Fibroblast of villous mesenchyme (primary cell): ENCODE data around the gene IL31. TPM values are rescaled to one million over a fixed set of nuclear protein-coding genes. Genes with fewer than 3 reads are reported as not detected.

Experiments used
- DNase-seq: peaks from one replicate; pipeline ENCODE4 v3.0.0-alpha.2; 2010; ENCODE audit warnings: low read depth
- H3K4me3 ChIP-seq: 2 replicates; pipeline ENCODE4 v1.5.1; 2011; ENCODE audit warnings: low read depth, mild to moderate bottlenecking, low read length
- total RNA-seq: library from RNA; depleted of rRNA; stranded (reverse); fragments of >200 nt; gene quantifications from 2 replicates; pipeline ENCODE4 v1.2.3, GENCODE V29; 2012
- TF ChIP-seq, protein P1 (sequence below): IDR thresholded peaks from 2 replicates; pipeline ENCODE4 v1.5.1; 2012; ENCODE audit warnings: low read depth, mild to moderate bottlenecking, low read length; ENCODE audit not compliant: insufficient read depth

Gene IL31
- total RNA-seq, 1 donor, result not detected

DNA sequence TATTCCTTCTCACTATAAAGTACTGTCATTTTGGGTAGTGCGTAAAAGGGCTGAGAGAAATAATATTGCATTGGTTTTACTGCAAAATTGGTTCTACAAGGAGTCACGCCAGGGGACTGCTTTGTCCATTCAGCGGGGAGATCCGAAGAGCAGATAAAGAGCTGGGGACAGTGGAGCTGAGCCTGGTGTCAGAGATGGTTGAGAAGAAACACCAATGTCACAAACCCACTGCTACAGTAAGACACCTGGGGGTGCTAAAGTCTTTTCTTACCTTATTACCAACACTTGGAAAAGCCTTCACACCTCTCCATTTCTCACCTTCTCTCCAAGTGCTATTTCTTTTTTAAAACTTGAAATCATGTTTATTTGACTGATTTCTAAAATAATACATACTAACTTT, 14.1 kb downstream of the IL31 start:
- no peak overlapping the region for H3K4me3 ChIP-seq
- TF ChIP-seq, protein P1, sequence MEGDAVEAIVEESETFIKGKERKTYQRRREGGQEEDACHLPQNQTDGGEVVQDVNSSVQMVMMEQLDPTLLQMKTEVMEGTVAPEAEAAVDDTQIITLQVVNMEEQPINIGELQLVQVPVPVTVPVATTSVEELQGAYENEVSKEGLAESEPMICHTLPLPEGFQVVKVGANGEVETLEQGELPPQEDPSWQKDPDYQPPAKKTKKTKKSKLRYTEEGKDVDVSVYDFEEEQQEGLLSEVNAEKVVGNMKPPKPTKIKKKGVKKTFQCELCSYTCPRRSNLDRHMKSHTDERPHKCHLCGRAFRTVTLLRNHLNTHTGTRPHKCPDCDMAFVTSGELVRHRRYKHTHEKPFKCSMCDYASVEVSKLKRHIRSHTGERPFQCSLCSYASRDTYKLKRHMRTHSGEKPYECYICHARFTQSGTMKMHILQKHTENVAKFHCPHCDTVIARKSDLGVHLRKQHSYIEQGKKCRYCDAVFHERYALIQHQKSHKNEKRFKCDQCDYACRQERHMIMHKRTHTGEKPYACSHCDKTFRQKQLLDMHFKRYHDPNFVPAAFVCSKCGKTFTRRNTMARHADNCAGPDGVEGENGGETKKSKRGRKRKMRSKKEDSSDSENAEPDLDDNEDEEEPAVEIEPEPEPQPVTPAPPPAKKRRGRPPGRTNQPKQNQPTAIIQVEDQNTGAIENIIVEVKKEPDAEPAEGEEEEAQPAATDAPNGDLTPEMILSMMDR, result no peak
- DNase-seq, result no peak

DNA sequence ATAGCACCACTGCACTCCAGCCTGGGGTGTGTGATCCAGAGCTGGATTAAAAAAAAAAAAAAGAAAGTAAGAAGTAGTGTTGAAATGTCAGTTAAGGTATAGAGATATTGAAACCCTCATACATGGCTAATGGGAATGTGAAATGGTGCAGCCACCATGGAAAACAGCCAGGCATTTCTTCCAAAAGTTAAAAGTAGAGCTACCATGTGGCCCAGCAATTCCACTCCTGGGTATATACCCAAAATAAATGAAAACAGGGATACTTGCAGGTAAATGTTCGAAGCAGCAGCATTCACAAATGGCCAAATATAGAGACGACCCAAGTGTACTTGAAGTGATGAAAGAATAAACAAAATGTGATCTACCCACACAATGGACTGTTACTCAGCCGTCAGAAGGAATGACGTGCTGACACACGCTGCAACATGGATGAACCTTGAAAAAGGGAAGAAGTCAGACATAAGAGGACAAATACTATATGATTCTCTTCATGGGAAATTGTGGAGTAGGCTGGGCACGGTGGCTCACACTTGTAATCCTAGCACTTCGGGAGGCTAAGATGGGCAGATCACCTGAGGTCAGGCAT, 15.2 kb downstream of the IL31 start:
- no peak overlapping the region for H3K4me3 ChIP-seq
- TF ChIP-seq, protein P1, result no peak
- DNase-seq, result no peak

DNA sequence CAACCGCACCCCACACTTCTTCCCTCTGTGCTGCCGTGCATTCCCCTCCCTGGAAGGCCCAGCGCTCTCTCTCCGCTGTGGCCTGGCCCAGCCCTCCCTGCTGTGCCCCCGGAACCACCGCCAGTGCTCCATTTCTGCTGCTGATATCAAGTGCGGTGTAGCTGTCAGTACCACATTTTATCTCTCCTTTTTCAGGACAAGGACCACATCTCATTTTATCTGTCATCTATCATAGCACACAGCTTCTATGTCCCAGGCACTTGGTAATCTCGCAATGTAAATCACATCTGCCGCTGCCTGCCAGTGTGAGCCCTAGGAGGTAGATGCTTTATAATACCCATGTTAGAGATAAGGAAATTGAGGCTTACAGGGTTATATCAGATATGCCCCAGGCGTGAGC, 18.3 kb downstream of the IL31 start:
- no peak for DNase-seq
- TF ChIP-seq, protein P1, result no peak
- H3K4me3 ChIP-seq, result no peak overlapping the region

DNA sequence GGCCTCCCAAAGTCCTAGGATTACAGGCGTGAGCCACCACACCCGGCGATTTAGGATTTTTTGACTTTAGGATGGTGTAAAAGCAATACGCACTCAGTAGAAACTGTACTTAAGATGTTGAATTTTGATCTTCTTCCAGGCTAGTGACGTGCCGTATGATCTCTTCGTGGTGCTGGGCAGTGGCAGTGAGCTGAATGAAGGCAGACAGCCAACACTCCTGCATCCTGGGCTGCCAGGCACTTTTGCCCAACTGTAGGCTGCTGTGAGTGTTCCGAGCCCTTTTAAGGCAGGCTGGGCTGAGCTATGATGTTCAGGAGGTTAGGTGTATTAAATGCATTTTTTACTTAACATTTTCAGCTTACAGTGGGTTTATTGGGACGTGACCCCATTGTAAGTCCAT, 21.3 kb downstream of the IL31 start:
- H3K4me3 ChIP-seq, result no peak overlapping the region
- TF ChIP-seq, protein P1, result no peak
- no peak for DNase-seq

DNA sequence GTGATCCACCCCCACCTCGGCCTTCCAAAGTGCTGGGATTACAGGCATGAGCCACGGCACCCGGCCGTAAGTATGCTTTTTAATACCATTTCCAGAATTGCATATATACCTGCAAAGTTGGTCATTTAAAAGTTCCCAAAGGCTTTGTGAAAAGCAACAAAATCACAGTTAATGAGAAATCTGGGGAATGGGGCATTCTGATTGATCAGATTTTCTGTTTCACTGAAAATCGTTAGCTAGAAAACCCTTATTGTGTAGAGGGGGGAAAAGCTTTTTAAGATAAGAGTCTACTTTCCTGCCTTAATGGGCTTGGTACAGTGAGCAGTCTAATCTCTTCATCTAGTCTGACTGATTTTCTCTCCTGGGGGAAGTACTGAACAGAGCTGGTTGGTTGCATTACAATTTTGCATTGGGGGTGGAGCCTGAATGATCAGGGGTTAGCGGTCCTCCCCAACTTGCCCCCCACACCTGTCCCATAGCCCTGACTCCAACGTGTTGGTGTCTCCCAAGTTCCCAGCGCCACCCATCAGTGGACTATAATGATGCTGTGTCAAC, 23.8 kb downstream of the IL31 start:
- no peak overlapping the region for H3K4me3 ChIP-seq
- TF ChIP-seq, protein P1, result no peak
- DNase-seq, result no peak

DNA sequence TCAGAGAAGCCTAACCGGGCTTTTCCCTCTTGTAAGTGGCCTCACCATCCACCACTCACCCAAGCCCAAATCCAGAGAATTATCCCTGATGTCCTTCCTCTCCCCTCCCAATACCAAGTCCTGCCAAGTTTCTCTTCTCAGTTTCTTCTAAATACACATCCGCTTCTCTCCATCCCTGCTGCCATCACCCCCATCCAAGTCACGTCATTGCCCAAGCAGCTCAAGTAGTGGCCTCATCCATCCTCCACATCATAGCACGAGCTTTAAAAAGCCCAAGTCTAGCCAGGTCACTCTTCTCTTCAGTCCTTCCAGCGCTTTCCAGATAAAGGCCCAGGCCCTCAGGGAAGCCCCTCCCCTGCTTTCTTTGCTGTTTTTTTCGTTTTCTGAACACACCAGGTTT, 25.4 kb downstream of the IL31 start:
- TF ChIP-seq, protein P1, result no peak
- no peak overlapping the region for H3K4me3 ChIP-seq
- DNase-seq, result no peak
